GM18520 (cell line): ENCODE results near the gene ANKRD52.
"Not testable (repeated sequence)": the region's sequence is repeated elsewhere in the genome, so short reads cannot be mapped to it uniquely, and the experiment has no call there.

Experiments
- ATAC-seq: cut with Tn5 transposase; IDR thresholded peaks from one replicate; pipeline ENCODE4 v1.9.1; 2021; ENCODE audit not compliant: unreplicated experiment

ANKRD52 gene

DNA sequence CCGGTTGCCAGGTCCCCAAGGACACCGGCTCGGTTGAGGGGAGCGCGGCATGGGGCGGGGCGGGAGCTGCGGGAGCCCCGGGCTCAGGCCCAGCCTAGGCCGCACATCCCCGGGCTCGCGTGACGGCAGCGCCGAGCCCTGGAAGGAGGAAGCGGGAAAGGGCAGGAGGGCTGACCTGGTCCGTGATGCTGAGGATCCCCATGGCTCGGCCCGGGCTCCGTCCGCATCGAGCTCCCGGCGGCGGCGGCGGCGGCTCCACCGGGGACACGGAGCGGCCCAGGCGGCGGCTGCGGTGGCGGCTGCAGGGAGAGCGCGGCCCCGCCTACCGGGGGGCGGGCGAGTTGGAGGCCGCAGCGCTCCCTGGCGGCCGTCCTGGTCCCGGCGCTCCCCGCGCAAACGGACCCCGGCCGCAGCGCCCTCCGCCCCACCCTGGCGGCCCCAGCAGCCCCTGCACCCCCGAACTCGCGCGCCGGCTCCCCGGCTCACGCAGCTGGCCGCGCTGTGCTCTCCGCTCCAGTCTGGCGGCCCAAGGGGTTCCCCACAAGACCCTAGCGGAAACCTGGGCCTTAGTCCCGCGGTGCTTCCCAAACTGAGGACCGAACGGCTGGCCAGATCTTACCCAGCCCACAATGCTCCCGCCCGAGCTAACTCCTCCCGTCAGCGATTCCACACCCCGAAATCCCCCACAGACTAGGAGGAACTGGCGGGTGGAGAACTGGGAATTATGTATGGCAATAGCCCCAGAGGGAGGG, at the start of gene ANKRD52:
TSS of gene ANKRD52 (minus strand) at position 317 of the 752 bp plus-strand sequence. CDS start at position 202, 115 bp downstream.
- peak; percentile 67 for ATAC-seq

DNA sequence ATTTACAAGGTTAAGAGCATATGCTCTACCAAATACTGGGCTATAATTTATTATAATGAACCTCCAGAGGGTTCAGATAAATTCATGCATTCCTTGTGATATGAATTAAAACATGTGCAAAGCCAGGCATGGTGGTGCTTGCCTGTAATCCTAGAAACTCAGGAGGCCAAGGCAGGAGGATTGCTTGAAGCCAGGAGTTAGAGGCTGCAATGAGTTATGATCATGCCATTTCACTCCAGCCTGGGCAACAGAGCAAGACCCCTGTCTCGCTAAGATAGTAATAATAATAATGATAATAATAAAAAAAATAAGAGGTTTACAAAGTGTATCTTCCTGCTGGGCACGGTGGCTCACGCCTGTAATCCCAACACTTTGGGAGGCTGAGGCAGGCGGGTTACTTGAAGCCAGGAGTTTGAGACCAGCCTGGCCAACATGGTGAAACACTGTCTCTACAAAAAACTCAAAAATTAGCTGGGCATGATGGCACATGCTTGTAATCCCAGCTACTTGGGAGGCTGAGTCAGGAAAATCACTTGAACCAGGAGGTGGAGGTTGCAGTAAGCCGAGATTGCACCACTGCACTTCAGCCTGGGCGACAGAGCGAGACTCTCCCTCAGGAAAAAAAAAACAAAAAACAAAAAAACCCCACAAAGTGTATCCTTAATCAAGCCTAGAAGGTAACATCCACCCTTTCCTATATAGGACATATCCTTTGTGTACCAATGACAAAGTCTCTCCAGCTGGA, 49.2 kb upstream of the ANKRD52 start:
- ATAC-seq = no peak

- no peak for ATAC-seq
Measured at GRCh38 chr12:56304872-56305590, 46.8 kb upstream of the ANKRD52 start.

DNA sequence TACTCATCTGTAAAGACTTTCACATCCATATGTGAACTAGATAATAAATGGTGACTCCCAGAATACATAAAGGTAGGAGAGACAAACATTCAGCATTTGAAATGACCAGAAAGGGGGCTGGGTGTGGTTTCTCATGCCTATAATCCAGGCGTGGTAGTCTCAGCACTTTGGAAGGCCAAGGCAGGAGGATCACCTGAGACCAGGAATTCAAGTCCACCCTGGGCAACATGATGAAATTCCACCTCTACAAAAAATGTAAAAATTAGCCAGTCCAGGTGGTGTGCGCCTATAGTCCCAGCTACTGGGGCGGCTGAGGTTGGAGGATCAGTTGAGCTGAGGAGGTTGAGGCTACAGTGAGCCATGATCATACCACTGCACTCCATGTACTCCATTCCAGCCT, 46.1 kb upstream of the ANKRD52 start:
- ATAC-seq = no peak

- no peak for ATAC-seq
Measured at GRCh38 chr12:56300644-56301464, 42.7 kb upstream of the ANKRD52 start.

- peak; percentile 92 for ATAC-seq
Measured at GRCh38 chr12:56299853-56300643, 41.9 kb upstream of the ANKRD52 start, which contains the start of gene CS. Gene CS (minus strand): TSS chr12:56300330. CDS start chr12:56300201, 129 bp downstream.

GRCh38 chr12:56299308-56299852, 41.2 kb upstream of the ANKRD52 start:
- no peak for ATAC-seq

DNA sequence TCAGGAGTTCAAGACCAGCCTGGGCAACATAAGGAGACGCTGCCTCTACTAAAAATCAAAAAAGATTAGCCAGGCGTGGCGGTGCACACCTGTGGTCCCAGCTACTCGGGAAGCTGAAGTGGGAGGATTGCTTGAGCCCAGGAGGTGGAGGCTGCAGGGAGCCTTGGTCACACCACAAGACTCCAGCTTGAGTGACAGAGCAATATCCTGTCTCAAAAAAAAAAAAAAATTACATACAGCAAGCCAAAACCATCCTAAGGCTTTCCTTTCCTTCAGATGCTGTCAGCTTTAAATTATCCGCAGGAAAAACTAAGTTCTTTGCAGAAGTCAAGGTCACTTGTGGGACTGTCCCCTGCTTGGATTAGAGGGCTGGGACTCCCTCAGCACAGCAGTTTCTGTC, 40.6 kb upstream of the ANKRD52 start:
- ATAC-seq = no peak

GRCh38 chr12:56297400-56297799, 39.2 kb upstream of the ANKRD52 start:
- ATAC-seq = no peak

DNA sequence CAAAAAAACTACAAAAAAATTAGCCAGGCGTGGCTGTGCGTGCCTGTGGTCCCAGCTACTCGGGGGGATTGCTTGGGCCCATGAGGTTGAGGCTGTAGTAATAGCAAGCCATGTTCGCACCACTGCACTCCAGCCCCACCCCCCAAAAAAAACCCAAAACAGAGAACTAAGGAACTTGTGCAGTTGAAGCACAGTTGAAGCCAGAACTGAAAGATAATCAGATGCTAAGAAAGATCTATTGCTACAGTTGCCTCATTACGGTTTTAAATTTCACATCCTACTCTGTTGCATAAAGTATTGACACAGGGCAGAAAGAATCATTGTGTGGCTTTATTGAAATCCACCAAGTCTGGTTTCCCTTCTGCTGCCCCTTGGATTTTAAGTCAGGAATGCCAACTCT, 38.1 kb upstream of the ANKRD52 start:
- ATAC-seq = no peak

DNA sequence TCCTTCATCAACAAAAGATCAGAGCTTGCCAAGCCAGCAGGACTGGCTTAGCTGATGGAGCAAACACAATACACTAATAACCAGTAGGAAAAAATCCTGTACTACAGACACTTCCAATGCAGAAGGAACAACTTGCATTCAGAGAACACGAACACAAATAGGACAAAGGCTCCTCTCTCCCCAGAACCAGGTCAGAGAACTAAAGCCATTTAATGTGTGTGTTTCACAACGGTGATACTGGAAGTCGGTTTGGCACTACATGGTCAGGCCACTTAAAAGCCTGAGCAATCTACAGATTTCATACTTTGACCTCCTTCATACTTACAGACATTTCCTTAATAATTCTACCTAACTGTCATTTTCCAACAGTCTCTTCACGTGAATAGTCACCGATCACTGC, 35.6 kb upstream of the ANKRD52 start:
- no peak for ATAC-seq

GRCh38 chr12:56288705-56289387, 30.7 kb upstream of the ANKRD52 start:
- no peak for ATAC-seq

DNA sequence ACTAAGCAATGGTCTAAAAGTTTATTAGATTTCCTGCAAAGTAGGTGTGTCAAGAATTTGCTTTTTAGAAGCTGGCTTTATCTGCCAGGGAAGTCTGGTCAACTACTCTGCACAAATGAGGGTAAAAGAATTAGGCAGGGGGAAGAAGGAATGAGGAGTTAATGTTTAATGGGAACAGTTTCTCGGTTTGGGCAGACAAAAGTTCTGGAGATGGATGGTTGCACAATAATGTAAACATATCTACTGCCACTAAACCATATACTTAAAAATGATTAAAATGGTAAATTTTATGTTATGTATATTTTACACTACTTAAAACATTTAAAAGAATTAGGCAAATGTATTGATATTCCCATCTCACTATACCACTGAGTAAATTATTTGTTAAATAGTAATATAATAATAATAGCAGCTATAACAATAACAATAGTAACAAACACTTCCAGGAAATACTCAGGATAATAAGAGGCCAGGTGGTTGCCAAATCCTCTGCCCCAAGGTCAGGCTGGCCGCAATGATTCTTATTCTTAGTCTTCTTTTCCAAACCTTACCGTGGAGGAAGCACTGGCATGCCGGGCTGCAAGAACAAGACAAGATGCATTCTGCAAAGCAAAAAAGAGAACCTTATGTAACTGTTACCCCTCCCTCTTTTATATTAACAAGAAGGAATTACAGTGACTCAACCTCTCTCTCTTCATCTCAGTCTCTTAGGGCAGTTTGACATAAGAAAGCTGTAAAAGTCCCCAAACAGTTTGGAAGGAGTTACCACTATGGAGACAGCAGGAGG, 28.1 kb upstream of the ANKRD52 start:
- ATAC-seq = no peak

- not testable (repeated sequence) for ATAC-seq
Measured at GRCh38 chr12:56284263-56284662, 26.1 kb upstream of the ANKRD52 start.

GRCh38 chr12:56282579-56282978, 24.4 kb upstream of the ANKRD52 start:
- no peak for ATAC-seq

DNA sequence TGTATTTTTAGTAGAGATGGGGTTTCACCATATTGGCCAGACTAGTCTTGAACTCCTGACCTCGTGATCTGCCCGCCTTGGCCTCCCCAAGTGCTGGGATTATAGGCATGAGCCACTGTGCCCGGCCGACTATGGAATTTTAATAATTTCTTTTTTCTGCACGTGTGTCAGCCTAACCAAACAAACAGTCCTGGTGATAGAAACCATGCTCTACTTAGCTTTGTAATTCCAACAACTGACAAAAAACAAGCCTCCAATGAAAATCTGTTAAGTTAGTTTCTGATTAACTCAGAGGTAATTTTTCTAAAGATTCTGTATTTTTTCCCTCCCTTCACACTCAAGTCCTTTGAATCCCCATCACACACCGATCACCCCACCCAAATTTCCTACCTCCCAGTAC, 23.8 kb upstream of the ANKRD52 start:
- ATAC-seq = no peak

DNA sequence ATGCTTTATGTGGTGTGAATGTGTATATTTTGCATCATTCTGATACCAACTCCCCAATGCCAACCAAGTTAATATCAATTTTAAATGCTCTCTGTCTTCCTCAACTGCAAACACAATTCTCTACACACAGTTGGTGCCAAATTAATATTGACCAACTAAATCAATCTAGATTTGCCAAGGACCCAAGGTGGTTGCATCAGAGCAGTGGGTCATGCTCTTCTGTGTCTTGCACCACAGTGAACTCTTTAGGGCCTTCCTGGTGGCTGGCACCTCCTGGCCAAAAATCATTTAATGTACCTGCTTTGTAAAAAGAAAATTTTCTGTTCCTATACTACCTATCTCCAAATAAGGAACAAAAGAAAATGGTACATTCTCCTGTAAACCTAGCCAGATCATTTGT, 22.7 kb upstream of the ANKRD52 start:
- ATAC-seq = no peak

DNA sequence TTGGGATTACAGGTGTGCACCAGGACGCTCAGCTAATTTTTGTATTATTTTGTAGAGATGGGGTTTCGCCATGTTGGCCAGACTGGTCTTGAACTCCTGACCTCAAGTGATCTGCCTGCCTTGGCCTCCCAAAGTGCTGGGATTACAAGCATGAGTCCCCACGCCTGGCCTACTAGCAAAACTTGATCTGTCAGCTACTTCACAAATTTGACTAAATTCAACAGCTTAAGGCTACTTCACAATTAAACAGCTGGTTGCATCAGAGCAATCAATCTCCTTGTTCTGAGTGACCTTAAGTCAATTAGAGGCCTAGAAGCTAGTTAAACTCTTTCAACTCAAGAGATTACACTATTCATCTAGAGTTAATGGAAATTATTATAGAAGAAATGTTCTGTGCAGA, 20.7 kb upstream of the ANKRD52 start:
- no peak for ATAC-seq
